HG03460 (cell line): ENCODE measurements around the gene SLC41A1.

Source experiments
- ATAC-seq: cut with Tn5 transposase; IDR thresholded peaks from one replicate; pipeline ENCODE4 v1.9.1; 2021; ENCODE audit not compliant: unreplicated experiment

The SLC41A1 gene

GRCh38 chr1:205791568-205792180 lies 21.3 kb downstream of the SLC41A1 start:
- ATAC-seq: peak; percentile 59

DNA sequence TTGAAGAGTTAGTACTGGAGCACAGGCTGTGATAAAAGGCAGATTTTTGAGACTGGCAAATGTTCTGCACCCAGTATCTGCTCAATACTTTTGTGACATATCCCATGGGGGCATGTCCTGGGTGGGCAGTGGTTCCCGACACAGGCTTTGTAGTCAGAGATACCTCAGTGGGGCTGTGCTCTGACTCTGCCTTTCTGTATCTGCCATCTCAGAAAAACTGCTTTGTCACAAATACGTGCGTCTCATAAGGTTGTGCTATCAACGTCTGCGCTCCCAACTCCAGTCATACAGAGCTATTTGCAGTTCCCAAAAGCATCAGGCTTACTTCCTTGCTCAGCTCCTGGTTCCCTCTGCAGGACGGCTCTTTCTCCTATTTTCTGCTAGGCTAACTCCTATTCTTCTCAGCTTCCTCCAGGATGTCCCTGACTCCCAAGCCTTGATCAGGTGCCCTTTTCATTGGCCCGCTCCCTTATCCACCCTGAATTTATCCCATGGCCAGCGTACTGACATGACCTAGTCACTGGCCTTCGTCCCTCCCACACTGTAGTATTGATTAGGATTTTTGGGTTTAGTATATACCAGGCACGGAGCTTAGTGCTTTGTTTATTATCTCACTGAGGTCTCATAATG lies 25.6 kb downstream of the SLC41A1 start:
- no peak for ATAC-seq

DNA sequence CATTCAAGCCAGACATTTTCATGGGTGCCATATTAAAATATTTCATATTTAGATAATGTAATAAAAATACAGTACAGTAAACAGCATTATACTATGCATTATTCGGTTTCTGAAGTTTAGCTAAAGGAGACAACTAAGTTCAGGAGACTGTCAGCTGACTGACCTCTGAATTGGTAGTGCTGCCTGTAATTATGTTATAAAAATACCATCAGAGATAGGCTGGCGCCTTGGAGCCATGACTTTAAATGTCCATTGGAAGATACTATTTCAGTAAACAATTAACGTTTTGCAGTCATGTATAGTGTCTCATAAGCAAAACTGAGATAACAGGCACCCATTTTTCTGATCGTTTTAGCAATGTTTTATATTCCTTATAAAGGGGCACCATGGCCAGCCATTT lies 26.4 kb downstream of the SLC41A1 start:
- ATAC-seq: no peak

- no peak for ATAC-seq
These were observed 27.6 kb downstream of the SLC41A1 start for GRCh38 chr1:205785446-205785845.

DNA sequence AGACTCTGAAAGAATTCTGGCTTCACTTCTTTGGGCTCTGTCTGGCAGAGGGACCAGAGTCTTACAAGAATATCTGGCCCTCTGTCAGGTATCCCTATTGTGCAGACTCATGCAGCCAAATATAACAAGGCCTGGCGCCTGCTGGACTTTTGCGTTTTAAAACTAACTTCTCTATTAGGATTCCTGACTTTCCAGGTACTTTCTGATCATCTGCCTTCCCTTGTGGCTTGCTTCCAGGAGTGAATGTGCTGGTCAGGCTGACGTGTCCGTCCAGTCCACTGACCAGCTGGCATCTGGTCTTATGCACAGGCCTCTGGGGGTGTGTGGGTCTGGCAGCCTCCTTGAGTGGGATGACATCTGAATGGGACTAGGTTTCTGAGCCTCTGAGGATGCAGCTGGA lies 29.1 kb downstream of the SLC41A1 start:
- no peak for ATAC-seq

DNA sequence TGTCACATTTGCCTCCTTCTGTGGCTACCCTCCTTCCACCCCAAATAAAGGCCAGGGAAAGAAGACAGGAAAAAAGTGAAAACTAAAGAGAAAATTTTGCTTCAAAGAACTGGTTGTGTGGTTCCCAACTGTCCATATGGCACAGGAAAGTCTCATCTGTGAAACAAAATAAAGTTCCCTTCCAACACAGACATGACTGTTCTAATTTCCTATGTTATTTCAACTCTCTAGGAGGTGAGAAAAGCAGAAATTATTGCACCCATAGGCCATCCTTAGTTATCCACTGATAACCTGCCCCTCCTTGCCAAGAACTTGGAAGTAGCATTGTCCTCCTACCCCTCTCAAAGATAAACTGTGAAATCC lies 29.6 kb downstream of the SLC41A1 start:
- ATAC-seq: no peak

- no peak for ATAC-seq
These were observed 30.2 kb downstream of the SLC41A1 start for GRCh38 chr1:205782627-205783432.

GRCh38 chr1:205780335-205780734 lies 32.7 kb downstream of the SLC41A1 start:
- no peak for ATAC-seq

DNA sequence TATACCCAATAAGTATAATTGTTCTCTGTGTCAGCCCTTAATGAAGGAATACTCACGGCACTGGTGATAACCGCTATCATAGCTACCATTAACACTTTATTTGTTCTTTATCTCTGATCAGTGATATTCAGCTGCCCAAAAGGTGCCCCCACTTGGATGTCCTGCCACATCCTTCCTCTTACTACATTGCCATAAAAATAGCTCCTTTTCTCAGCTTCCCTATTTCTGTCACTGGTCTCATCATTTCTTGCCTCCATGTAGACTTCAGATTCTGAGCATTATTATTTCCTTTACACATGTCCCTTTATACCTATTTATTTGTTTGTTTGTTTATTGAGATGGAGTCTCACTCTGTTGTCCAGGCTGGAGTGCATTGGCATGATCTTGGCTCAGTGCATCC lies 35.0 kb downstream of the SLC41A1 start:
- no peak for ATAC-seq

- ATAC-seq: no peak
These were observed 37.3 kb downstream of the SLC41A1 start for GRCh38 chr1:205775717-205776056.

DNA sequence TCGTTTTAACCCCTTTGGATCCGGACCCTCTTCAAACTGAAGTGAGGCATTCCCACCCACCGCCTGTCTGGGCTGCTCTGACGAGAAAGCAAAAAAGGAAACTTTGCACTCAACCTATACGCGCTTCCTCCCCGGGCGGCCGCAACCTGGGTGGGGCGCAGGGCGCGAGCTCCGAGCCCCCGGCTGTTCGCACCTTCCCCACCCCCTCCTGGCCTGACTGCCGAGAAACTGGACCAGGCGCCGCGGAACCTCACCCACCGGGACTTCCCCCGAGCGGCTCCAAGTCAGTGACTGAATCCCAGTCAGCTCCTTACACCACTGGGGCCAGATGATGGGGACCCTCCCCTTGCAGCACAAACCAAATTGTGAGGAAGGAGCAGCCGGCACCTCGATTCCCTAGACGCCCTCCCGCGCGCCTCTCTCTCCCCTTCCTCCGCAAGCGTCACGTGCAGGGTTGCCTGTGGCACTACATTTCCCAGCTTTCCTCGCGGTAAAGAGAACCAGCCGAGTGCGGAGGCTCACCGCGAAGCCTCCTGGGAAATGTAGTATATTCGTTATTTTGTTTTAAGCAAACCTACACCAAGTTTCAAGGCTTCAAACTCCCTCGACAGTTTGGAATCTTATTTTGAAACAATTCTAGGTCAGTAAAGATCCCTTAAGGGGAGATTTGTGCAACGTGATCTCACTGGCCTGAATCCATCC lies 37.8 kb downstream of the SLC41A1 start, which contains the start of gene RAB29:
Gene RAB29 (minus strand): TSS at position 468 of the 702 bp plus-strand sequence. CDS start 526 bp downstream, outside the sequence.
- peak; percentile 74 for ATAC-seq

DNA sequence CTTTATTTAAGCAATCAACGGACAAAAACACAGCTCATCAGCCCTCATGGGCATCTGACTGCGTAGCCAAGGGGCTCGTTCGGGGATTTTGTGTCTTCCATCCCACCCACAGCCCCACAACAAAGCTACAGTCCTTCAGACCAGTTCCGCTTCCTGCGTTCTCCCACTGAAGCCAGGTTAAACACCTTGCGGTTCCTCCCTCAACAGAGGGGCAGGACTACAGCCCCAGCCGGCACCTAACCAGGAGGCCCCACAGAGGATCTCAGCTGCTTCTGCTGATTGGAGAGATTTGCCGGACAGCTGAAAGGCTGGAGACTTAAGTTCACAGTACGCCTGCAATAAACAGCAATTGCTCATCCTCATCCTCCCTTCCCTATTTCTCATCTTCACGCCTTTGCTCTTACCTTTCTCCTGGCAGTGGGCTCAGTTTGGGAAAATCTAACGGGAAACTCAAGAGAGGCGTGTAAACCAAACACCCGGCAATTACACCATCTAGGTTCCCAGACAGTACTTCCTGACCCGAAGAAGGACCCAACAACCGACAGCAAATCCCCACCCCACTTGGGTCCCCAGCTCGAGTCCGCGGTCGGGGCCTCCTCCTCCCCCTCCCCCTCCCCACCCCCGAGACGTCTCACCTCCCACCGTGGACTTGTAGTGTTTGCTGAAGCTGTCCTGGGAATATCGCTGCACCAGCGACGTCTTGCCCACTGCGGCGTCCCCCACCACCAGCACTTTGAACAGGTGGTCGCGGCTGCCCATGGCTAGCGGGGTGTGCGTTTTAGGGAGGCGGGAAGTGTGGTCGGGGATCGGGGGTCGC lies 38.6 kb downstream of the SLC41A1 start:
- ATAC-seq: peak; percentile 38

- no peak for ATAC-seq
These were observed 40.4 kb downstream of the SLC41A1 start for GRCh38 chr1:205772607-205773032.

DNA sequence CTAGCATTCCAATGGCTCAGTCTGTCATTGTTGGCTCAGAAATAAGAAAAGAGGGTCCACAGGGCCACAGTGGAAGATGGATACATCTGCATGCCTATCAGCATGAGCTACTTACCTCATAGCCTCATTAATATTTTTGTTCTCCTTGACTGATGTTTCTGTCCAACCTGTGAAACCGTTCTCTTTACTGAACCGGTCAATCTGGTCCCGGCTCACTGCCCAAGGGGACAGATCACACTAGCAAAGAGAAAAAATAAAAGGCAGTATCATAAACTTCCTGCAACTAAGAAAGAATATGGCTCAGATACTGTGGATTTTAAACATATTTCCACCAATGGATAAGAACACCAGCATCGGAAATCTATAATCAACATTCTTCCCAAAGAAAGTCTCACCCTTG lies 42.4 kb downstream of the SLC41A1 start:
- ATAC-seq: no peak

DNA sequence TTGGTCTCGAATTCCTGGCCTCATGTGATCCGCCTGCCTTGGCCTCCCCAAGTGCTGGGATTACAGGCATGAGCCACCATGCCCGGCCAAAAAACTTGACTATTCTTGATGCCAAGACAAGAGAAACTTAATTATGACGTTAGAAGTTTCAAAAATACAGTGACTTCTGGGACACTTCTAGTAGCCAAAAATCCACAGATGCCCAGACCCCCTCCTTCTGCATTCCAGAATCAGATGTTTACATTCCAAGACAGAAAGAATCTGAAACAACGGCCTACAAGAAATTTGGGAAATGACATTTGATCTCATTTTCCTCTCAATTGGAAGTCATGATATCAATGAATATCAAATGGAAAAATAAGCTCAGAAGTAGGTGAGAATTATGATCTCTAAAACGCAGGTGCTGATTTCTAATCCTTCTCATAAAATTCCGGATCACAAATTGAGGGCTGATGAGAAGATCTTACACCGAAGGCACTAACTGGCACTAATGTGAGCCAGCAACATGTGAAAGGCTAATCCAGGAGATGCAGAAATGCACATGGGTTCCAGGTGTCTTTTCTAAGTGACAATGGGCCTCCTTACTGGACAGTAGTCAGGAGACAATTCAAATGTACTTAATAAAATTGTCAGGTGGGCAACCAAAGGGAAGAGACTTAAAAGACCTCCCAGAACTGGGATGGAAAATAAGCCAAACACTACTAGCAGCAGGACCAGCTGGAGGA lies 43.2 kb downstream of the SLC41A1 start:
- no peak for ATAC-seq

DNA sequence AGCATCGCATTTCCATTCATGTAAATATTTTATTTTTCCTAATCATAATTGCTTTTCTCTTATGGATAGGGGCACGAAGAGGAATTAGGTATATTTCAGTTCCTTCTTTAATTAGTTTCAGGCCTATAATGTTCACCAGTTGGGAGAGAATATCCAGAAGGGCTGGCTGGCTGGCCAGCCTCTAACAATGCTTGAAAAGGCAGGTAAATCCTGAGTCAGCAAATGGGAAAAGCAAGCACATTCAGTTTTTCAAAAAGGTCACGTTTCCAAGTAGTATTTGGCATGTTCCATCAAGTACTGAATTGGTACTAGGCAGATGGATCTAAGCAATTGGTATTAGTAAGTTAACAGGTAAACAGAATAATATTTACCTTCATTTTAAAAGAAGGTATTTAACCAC lies 45.8 kb downstream of the SLC41A1 start:
- no peak for ATAC-seq

- no peak for ATAC-seq
These were observed 46.4 kb downstream of the SLC41A1 start for GRCh38 chr1:205766570-205766969.

DNA sequence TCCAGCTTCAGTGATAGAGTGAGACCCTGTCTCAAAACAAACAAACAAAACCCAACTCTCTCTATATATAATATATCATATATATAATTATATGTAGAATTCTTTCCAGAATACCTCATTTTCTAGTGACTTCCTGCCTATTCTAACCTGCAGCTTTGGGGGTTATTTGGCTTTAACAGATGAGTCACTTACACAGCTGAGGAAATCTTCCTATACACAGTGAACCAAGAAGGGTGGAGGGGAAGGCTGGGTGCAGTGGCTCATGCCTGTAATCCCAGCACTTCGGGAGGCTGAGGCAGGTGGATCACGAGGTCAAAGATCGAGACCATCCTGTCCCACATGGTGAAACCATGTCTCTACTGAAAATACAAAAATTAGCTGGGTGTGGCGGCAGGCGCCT lies 47.0 kb downstream of the SLC41A1 start:
- no peak for ATAC-seq

DNA sequence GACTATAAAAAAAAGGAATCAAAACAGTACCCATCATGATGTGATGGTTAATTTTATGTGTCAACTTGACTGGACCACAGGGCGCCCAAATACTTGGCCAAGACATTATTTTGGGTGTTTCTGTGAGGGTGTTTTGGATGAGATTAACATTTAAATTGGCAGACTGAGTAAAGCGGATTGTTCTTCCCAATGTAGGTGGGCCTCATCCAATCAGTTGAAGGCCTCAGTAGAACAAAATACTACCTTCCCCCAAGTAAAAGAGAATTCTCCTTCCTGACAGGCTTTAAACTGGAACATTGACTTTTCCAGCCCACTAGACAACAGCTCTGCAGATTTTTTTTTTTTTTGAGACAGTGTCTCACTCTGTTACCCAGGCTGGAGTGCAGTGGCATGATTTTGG lies 48.4 kb downstream of the SLC41A1 start:
- ATAC-seq: no peak

DNA sequence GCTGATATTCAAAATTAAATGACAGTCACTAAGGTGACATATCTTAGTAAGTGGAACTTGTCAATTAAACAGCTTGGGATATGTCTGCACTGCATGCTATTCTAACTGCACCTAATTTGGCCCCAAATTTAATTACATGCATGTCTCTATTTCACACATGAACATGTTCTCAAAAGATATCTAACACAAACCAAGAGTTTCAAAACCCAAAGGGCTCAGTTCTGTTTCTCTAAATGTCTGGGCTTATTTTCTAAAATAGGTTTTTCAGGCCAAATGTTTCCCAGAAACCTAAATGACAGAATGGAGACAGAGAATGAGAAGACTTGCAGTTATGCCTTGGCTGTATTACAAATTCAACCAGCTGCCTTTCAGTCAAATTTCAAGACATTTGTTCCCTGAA lies 49.0 kb downstream of the SLC41A1 start:
- no peak for ATAC-seq
